ENCODE results near the gene TRIM41. TPM values are rescaled to one million over a fixed set of nuclear protein-coding genes. Genes with fewer than 3 reads are reported as not detected.

The TRIM41 gene
- total RNA-seq, 1 donor from 2014 or later, result 31.2 TPM

DNA sequence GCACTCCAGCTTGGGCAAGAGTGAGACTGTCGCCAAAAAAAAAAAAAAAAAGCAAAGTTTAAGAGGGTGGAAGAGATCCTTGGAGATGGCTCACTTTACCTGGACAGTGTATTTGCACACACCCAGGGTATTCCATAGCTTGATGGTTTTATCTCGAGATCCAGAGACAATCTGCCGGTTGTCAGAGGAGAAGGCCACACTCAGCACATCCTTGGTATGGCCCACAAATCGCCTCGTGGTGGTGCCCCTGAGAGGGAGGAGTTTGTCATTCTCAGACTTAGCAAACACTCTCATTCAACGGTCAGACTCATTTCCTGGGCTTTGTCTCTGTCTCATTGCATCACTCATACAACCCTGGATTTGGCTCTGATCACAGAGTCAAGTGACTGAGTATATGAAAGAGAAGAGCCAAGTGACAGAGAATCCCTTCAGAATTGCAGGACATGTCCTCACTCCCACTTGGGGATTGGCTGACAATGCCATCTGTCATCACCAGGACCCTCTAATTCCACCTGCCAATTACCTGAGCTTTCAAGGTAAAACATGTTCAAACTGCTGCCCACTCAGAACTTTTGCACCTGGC, 18.4 kb downstream of the TRIM41 start:
- Mint-ChIP-seq H3K27ac (peak overlapping the region; percentile 98), H3K27me3 (no peaks in the 10 kb centered on the region), H3K36me3 (peaks cover 38% of the 10 kb centered on the region), H3K9me3 (no peaks in the 10 kb centered on the region), H3K4me1 (ENCODE audit: unreplicated experiment) (peaks cover 13% of the 10 kb centered on the region), H3K4me3 (peak overlapping the region; percentile 97)
- no peak for DNase-seq (ENCODE audit: extremely low spot score, unreplicated experiment)
- TF ChIP-seq, protein P1, sequence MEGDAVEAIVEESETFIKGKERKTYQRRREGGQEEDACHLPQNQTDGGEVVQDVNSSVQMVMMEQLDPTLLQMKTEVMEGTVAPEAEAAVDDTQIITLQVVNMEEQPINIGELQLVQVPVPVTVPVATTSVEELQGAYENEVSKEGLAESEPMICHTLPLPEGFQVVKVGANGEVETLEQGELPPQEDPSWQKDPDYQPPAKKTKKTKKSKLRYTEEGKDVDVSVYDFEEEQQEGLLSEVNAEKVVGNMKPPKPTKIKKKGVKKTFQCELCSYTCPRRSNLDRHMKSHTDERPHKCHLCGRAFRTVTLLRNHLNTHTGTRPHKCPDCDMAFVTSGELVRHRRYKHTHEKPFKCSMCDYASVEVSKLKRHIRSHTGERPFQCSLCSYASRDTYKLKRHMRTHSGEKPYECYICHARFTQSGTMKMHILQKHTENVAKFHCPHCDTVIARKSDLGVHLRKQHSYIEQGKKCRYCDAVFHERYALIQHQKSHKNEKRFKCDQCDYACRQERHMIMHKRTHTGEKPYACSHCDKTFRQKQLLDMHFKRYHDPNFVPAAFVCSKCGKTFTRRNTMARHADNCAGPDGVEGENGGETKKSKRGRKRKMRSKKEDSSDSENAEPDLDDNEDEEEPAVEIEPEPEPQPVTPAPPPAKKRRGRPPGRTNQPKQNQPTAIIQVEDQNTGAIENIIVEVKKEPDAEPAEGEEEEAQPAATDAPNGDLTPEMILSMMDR (conservative IDR thresholded peaks at IDR 0.05), result no peak

DNA sequence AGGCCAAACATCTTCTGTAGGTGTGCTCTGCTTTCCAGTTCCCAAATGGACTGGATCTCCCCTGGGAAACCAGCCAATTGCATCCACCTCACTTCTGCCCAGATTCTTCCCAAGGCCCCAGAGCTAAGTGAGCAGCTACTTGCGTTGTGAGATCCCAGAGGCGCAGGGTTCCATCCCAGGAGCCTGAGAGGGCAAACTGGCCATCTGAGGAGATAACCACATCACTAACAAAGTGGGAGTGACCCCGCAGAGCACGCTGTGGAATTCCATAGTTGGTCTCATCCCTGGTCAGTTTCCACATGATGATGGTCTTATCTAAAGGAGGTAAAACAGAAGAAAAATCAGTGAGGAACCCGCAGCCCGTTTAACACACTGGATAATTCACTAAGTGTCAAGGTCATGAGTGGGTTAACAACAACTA, 19.0 kb downstream of the TRIM41 start:
- DNase-seq (ENCODE audit: extremely low spot score, unreplicated experiment), result no peak
- H3K9me3 Mint-ChIP-seq, result no peaks in the 10 kb centered on the region
- H3K27me3 Mint-ChIP-seq, result no peaks in the 10 kb centered on the region
- H3K36me3 Mint-ChIP-seq, result peaks cover 35% of the 10 kb centered on the region
- TF ChIP-seq, protein P1 (conservative IDR thresholded peaks at IDR 0.05), result no peak
- peak overlapping the region; percentile 97 for H3K4me3 Mint-ChIP-seq
- H3K4me1 Mint-ChIP-seq (ENCODE audit: unreplicated experiment), result peaks cover 13% of the 10 kb centered on the region
- peak overlapping the region; percentile 98 for H3K27ac Mint-ChIP-seq

DNA sequence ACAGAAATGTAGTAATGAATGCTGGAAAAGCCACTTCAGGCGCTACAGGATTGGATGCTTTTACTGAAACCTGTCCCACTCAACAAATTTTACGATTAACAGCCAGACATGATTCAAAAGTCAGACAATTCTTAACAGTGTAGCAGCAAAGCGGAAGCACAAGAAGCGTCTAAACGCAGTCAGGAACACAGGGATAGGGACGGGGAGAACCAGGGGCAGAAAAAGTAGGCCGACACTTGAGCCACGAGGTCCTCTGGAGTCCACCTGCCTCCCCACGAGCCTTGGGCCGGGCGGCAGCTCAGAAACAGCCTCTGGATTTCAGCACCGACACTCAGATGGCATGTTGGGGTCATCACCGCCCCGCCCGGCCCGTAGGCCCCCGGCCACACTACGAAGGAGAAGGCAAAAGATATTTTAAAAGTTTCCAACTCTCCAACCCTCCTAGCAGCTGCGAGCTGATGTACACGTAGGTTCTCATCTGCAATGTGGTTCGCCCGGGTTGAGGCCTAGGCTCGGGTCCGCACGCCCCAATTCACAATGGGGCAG, 20.0 kb downstream of the TRIM41 start:
- H3K36me3 Mint-ChIP-seq, result peaks cover 33% of the 10 kb centered on the region
- TF ChIP-seq, protein P1 (conservative IDR thresholded peaks at IDR 0.05), result no peak
- DNase-seq (ENCODE audit: extremely low spot score, unreplicated experiment), result no peak
- peak overlapping the region; percentile 97 for H3K4me3 Mint-ChIP-seq
- H3K27me3 Mint-ChIP-seq, result no peaks in the 10 kb centered on the region
- H3K9me3 Mint-ChIP-seq, result no peaks in the 10 kb centered on the region
- H3K4me1 Mint-ChIP-seq (ENCODE audit: unreplicated experiment), result peaks cover 17% of the 10 kb centered on the region
- H3K27ac Mint-ChIP-seq, result peak overlapping the region; percentile 98

DNA sequence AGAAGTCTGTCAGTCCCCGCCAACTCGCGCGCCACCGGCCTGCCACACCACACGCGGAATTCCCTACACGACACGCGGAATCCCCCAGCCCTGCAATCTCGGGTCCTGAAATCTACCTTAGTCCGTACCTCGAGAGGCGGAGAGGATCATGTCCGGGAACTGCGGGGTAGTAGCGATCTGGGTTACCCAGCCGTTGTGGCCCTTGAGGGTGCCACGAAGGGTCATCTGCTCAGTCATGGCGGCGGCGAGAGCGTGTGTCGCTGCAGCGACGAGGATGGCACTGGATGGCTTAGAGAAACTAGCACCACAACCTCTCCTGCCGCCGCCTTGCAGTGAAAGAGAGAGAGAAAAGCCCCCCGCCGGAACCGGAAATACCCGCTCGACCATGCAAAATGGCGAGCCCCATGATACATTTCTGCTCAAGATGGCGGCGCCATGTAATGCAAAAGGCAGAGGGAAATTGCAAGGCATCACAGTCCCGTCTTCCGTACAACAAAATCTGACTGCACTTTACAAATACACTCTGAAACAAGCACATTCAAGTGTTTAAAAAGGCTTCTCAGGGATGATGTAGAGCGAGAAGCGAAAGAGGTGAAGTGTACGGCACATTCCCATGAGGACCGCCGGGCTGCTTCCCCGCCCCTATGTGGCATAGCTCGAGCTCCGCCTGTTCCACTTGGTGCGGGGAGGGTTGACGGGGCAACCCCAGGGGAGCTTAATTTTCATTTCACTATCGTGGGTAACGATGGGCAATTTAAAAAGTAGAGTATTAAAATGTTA, 20.7 kb downstream of the TRIM41 start, which contains the start of gene RACK1:
RACK1 (minus strand) TSS at position 343 of the 780 bp plus-strand sequence; CDS start at position 237, 106 bp downstream.
- DNase-seq (ENCODE audit: extremely low spot score, unreplicated experiment), result peak; percentile 91
- Mint-ChIP-seq H3K27me3 (no peaks in the 10 kb centered on the region), H3K9me3 (no peaks in the 10 kb centered on the region), H3K27ac (peak within 1 kb of the TSS; percentile 98), H3K4me3 (peak within 1 kb of the TSS; percentile 97), H3K4me1 (ENCODE audit: unreplicated experiment) (peaks cover 20% of the 10 kb centered on the region), H3K36me3 (peaks cover 27% of the 10 kb centered on the region)
- TF ChIP-seq, protein P1 (conservative IDR thresholded peaks at IDR 0.05), result no peak

DNA sequence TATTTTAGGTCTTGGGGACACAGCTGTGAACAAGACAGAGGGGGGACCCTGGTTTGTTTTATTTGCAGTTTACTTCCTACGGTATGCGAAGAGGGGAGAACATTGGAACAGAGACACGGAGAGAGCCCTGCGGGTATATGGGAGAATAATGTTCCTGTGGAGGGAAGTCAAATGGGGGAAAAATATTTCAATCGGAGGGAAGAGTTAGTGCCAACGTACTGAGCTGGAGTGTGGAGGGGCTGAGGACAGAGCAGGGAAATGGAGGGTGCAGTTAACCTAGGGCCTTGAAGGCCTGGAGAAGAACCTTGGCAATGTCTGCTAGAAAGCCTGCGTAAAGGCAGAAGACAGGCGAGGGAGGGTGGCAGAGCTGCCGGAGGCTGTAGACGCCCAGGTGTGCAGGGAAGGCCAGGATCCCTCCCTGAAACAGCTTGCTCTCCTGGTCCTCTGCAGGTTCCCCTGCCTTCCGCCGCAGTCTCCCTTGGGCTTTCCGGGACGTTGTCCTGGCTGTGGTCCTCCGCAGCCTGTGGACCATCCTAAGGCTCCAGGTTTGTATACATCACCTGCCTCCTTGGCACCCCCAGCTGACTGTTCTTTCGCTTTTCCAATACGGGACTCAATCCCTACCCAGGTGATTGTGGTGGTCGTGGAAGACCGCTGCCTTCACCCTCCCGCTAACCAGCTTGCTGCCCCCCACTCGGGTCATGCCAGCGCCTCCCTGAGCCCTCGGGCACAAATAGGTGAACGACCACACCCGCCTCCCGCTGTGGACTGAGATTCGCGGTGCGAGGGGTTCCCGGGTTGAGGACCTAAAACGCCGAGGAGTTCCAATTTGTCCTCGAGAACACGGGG, 22.6 kb downstream of the TRIM41 start:
- peaks cover 20% of the 10 kb centered on the region for H3K36me3 Mint-ChIP-seq
- DNase-seq (ENCODE audit: extremely low spot score, unreplicated experiment), result no peak
- peak overlapping the region; percentile 98 for H3K27ac Mint-ChIP-seq
- H3K9me3 Mint-ChIP-seq, result no peaks in the 10 kb centered on the region
- TF ChIP-seq, protein P1 (conservative IDR thresholded peaks at IDR 0.05), result no peak
- peaks cover 22% of the 10 kb centered on the region for H3K4me1 Mint-ChIP-seq (ENCODE audit: unreplicated experiment)
- no peaks in the 10 kb centered on the region for H3K27me3 Mint-ChIP-seq
- H3K4me3 Mint-ChIP-seq, result peak overlapping the region; percentile 89

Data from type B pancreatic cell (in vitro differentiated cells).